T-helper 1 cell treated with Interleukin-12 subunit alpha and Interleukin-12 subunit beta and Interleukin-4 antibody, amounts not matched to agents 30 μg/mL and 1 μg/mL, for 36 hours (primary cell): ENCODE data around the gene IL1A.
A peak's percentile ranks its signal among the peaks of the same experiment; 100 is the strongest.

ENCODE experiments used
- H3K27ac Mint-ChIP-seq: one replicate; pipeline ENCODE4 v1.8.0; 2021; ENCODE audit warnings: mild to moderate bottlenecking, mixed read lengths
- H3K27me3 Mint-ChIP-seq: one replicate; pipeline ENCODE4 v1.8.0; 2021; ENCODE audit warnings: low read depth, mixed read lengths
- H3K36me3 Mint-ChIP-seq: one replicate; pipeline ENCODE4 v1.8.0; 2021; ENCODE audit warnings: low read depth, mixed read lengths
- H3K4me1 Mint-ChIP-seq: one replicate; pipeline ENCODE4 v1.8.0; 2021; ENCODE audit warnings: low read depth, mixed read lengths
- H3K4me3 Mint-ChIP-seq: one replicate; pipeline ENCODE4 v1.8.0; 2021; ENCODE audit warnings: mild to moderate bottlenecking, moderate library complexity, mixed read lengths
- H3K9me3 Mint-ChIP-seq: one replicate; pipeline ENCODE4 v1.8.0; 2021; ENCODE audit warnings: mixed read lengths

Gene IL1A

GRCh38 chr2:112772322-112772721 is 12.0 kb downstream of the IL1A start:
- H3K36me3 Mint-ChIP-seq = peaks cover 21% of the 10 kb centered on the region
- H3K27me3 Mint-ChIP-seq = peaks cover 5% of the 10 kb centered on the region
- H3K9me3 Mint-ChIP-seq = peaks cover 13% of the 10 kb centered on the region
- no peak overlapping the region for H3K4me3 Mint-ChIP-seq
- no peak overlapping the region for H3K27ac Mint-ChIP-seq
- peaks cover 27% of the 10 kb centered on the region for H3K4me1 Mint-ChIP-seq

- Mint-ChIP-seq H3K9me3 (peaks cover 9% of the 10 kb centered on the region), H3K4me1 (peaks cover 36% of the 10 kb centered on the region), H3K27ac (no peak overlapping the region), H3K36me3 (peaks cover 17% of the 10 kb centered on the region), H3K27me3 (no peaks in the 10 kb centered on the region), H3K4me3 (no peak overlapping the region)
Observed at GRCh38 chr2:112768432-112768831, 15.9 kb downstream of the IL1A start.

- Mint-ChIP-seq H3K4me3 (peak overlapping the region; percentile 51), H3K9me3 (peaks cover 9% of the 10 kb centered on the region), H3K27ac (peak overlapping the region; percentile 76), H3K27me3 (no peaks in the 10 kb centered on the region), H3K36me3 (peaks cover 17% of the 10 kb centered on the region), H3K4me1 (peaks cover 38% of the 10 kb centered on the region)
Observed at GRCh38 chr2:112767693-112768330, 16.5 kb downstream of the IL1A start.

GRCh38 chr2:112765251-112765650 is 19.0 kb downstream of the IL1A start:
- peaks cover 52% of the 10 kb centered on the region for H3K4me1 Mint-ChIP-seq
- H3K9me3 Mint-ChIP-seq = peaks cover 9% of the 10 kb centered on the region
- H3K4me3 Mint-ChIP-seq = peak overlapping the region; percentile 86
- H3K36me3 Mint-ChIP-seq = peaks cover 25% of the 10 kb centered on the region
- no peaks in the 10 kb centered on the region for H3K27me3 Mint-ChIP-seq
- H3K27ac Mint-ChIP-seq = peak overlapping the region; percentile 97

- Mint-ChIP-seq H3K36me3 (peaks cover 27% of the 10 kb centered on the region), H3K4me1 (peaks cover 52% of the 10 kb centered on the region), H3K27ac (peak within 1 kb of the TSS; percentile 97)
Observed at GRCh38 chr2:112764071-112765044, 19.9 kb downstream of the IL1A start, which contains the start of gene CKAP2L. CKAP2L (minus strand) TSS chr2:112764609; CDS start chr2:112764598, 11 bp downstream.

GRCh38 chr2:112762276-112762675 is 22.0 kb downstream of the IL1A start:
- Mint-ChIP-seq H3K27me3 (no peaks in the 10 kb centered on the region), H3K27ac (no peak overlapping the region), H3K9me3 (peaks cover under 1% of the 10 kb centered on the region), H3K36me3 (peaks cover 29% of the 10 kb centered on the region), H3K4me1 (peaks cover 46% of the 10 kb centered on the region), H3K4me3 (peak overlapping the region; percentile 16)

More at GRCh38 chr2:112764071-112765044, 19.9 kb downstream of the IL1A start, which contains the start of gene CKAP2L:
- Mint-ChIP-seq H3K27me3 (no peaks in the 10 kb centered on the region), H3K4me3 (peak within 1 kb of the TSS; percentile 86), H3K9me3 (peaks cover 9% of the 10 kb centered on the region)

- no peak overlapping the region for H3K4me3 Mint-ChIP-seq
- H3K4me1 Mint-ChIP-seq = peaks cover 46% of the 10 kb centered on the region
- H3K27ac Mint-ChIP-seq = no peak overlapping the region
- H3K36me3 Mint-ChIP-seq = peaks cover 46% of the 10 kb centered on the region
- no peaks in the 10 kb centered on the region for H3K9me3 Mint-ChIP-seq
- H3K27me3 Mint-ChIP-seq = no peaks in the 10 kb centered on the region
Observed at GRCh38 chr2:112760149-112760548, 24.1 kb downstream of the IL1A start.

- Mint-ChIP-seq H3K27ac (no peak overlapping the region), H3K4me3 (no peak overlapping the region), H3K9me3 (no peaks in the 10 kb centered on the region), H3K4me1 (peaks cover 46% of the 10 kb centered on the region), H3K27me3 (no peaks in the 10 kb centered on the region), H3K36me3 (peaks cover 56% of the 10 kb centered on the region)
Observed at GRCh38 chr2:112758711-112759110, 25.6 kb downstream of the IL1A start.

GRCh38 chr2:112757265-112757664 is 27.0 kb downstream of the IL1A start:
- H3K27me3 Mint-ChIP-seq = no peaks in the 10 kb centered on the region
- H3K36me3 Mint-ChIP-seq = peaks cover 59% of the 10 kb centered on the region
- H3K27ac Mint-ChIP-seq = no peak overlapping the region
- no peaks in the 10 kb centered on the region for H3K9me3 Mint-ChIP-seq
- peaks cover 35% of the 10 kb centered on the region for H3K4me1 Mint-ChIP-seq
- no peak overlapping the region for H3K4me3 Mint-ChIP-seq

GRCh38 chr2:112756207-112756606 is 28.1 kb downstream of the IL1A start:
- no peak overlapping the region for H3K4me3 Mint-ChIP-seq

GRCh38 chr2:112755444-112755843 is 28.8 kb downstream of the IL1A start:
- H3K36me3 Mint-ChIP-seq = peaks cover 59% of the 10 kb centered on the region
- H3K27me3 Mint-ChIP-seq = no peaks in the 10 kb centered on the region
- no peak overlapping the region for H3K4me3 Mint-ChIP-seq

More at GRCh38 chr2:112756207-112756606, 28.1 kb downstream of the IL1A start:
- Mint-ChIP-seq H3K27me3 (no peaks in the 10 kb centered on the region), H3K4me1 (peaks cover 30% of the 10 kb centered on the region), H3K36me3 (peaks cover 58% of the 10 kb centered on the region), H3K27ac (no peak overlapping the region), H3K9me3 (no peaks in the 10 kb centered on the region)

GRCh38 chr2:112754564-112754963 is 29.7 kb downstream of the IL1A start:
- peaks cover 62% of the 10 kb centered on the region for H3K36me3 Mint-ChIP-seq
- no peaks in the 10 kb centered on the region for H3K9me3 Mint-ChIP-seq
- no peak overlapping the region for H3K27ac Mint-ChIP-seq
- peaks cover 38% of the 10 kb centered on the region for H3K4me1 Mint-ChIP-seq
- no peaks in the 10 kb centered on the region for H3K27me3 Mint-ChIP-seq
- no peak overlapping the region for H3K4me3 Mint-ChIP-seq

More at GRCh38 chr2:112755444-112755843, 28.8 kb downstream of the IL1A start:
- Mint-ChIP-seq H3K27ac (no peak overlapping the region), H3K4me1 (peaks cover 29% of the 10 kb centered on the region), H3K9me3 (no peaks in the 10 kb centered on the region)

GRCh38 chr2:112752667-112753066 is 31.6 kb downstream of the IL1A start:
- Mint-ChIP-seq H3K4me1 (peaks cover 36% of the 10 kb centered on the region), H3K36me3 (peaks cover 52% of the 10 kb centered on the region), H3K4me3 (no peak overlapping the region), H3K27ac (no peak overlapping the region), H3K27me3 (no peaks in the 10 kb centered on the region), H3K9me3 (no peaks in the 10 kb centered on the region)

- Mint-ChIP-seq H3K4me1 (peaks cover 36% of the 10 kb centered on the region), H3K4me3 (no peak overlapping the region), H3K36me3 (peaks cover 52% of the 10 kb centered on the region), H3K27ac (peak overlapping the region; percentile 62), H3K9me3 (no peaks in the 10 kb centered on the region), H3K27me3 (no peaks in the 10 kb centered on the region)
Observed at GRCh38 chr2:112751451-112752197, 32.7 kb downstream of the IL1A start.
